H1 (cell line): ENCODE results near the gene TP53RK. TPM values are rescaled to one million over a fixed set of nuclear protein-coding genes. Genes with fewer than 3 reads are reported as not detected.

Experiments used
- CHD2 ChIP-seq: IDR thresholded peaks from 2 replicates; pipeline ENCODE4 v1.6.1; 2012; ENCODE audit warnings: low read length, improper control_type of control experiment
- FOSL1 ChIP-seq: IDR thresholded peaks from 2 replicates; pipeline ENCODE4 v1.6.1; 2011; ENCODE audit warnings: mild to moderate bottlenecking, low read depth, low read length, moderate library complexity; ENCODE audit not compliant: insufficient read depth
- GABPA ChIP-seq: IDR thresholded peaks from 2 replicates; pipeline ENCODE4 v1.6.1; 2011; ENCODE audit warnings: mild to moderate bottlenecking, low read length, moderate library complexity, borderline replicate concordance; ENCODE audit not compliant: insufficient read depth
- MAFK ChIP-seq: IDR thresholded peaks from 2 replicates; pipeline ENCODE4 v1.6.1; 2012; ENCODE audit warnings: low read depth, mild to moderate bottlenecking, improper control_type of control experiment, low read length
- NANOG ChIP-seq: IDR thresholded peaks from 2 replicates; pipeline ENCODE4 v1.6.1; 2011; ENCODE audit warnings: low read length, low read depth, mild to moderate bottlenecking, inconsistent platforms; ENCODE audit not compliant: insufficient read depth, poor library complexity, severe bottlenecking
- RXRA ChIP-seq: IDR thresholded peaks from 2 replicates; pipeline ENCODE4 v1.6.1; 2011; ENCODE audit warnings: low read depth, mild to moderate bottlenecking, low read length, moderate library complexity; ENCODE audit not compliant: insufficient read depth
- SIRT6 ChIP-seq: IDR thresholded peaks from one replicate; pipeline ENCODE4 v1.7.1; 2012; ENCODE audit warnings: low read length, inconsistent platforms
- ZNF274 ChIP-seq: IDR thresholded peaks from 2 replicates; pipeline ENCODE4 v1.7.0; 2012; ENCODE audit warnings: low read length, borderline replicate concordance; ENCODE audit errors: extremely low read depth
- polyA plus RNA-seq, 7 experiments: library from polyadenylated mRNA; depleted of rRNA in 3 of 7; stranded (reverse) in 5 of 7; unstranded in 2 of 7; fragments of >200 nt in 5 of 7; fragments of 200-250 nt in 2 of 7; gene quantifications; 1 replicate in 5 of 7; 2 replicates in 1 of 7; 4 replicates in 1 of 7; pipeline versions ENCODE4 v1.2.1 to v1.2.3, GENCODE V29; 2011 to 2013; ENCODE audit warnings: missing spikeins in 2 of 7, mixed read lengths in 2 of 7
- total RNA-seq: library from RNA; stranded (reverse); fragmentation: NEBNext Ultra II Directional; extraction: Animal tissue kit (Norgen Biotek cat#: 25700); gene quantifications from 2 replicates; pipeline ENCODE4 v1.2.1, GENCODE V29; 2021
- TF ChIP-seq, protein P1 (sequence below): fragments of 300-600 bp; sonication (generic); IDR thresholded peaks from 2 replicates; pipeline ENCODE4 v1.7.1; 2012; ENCODE audit warnings: low read length, moderate library complexity, mild to moderate bottlenecking, inconsistent platforms; ENCODE audit not compliant: insufficient replicate concordance
- TF ChIP-seq, protein P2 (sequence below): IDR thresholded peaks from 2 replicates; pipeline ENCODE4 v1.6.1; 2011; ENCODE audit warnings: low read depth, mild to moderate bottlenecking, low read length; ENCODE audit not compliant: insufficient read depth
- TF ChIP-seq, protein P3 (sequence below): IDR thresholded peaks from 2 replicates; pipeline ENCODE4 v1.6.1; 2012; ENCODE audit warnings: inconsistent platforms

The TP53RK gene
- total and polyA plus RNA-seq, 2 of the 8 experiments (the other 6 are each of a cell fraction or from before 2014, with no cell fraction given) = 8.5 to 16.3 TPM

DNA sequence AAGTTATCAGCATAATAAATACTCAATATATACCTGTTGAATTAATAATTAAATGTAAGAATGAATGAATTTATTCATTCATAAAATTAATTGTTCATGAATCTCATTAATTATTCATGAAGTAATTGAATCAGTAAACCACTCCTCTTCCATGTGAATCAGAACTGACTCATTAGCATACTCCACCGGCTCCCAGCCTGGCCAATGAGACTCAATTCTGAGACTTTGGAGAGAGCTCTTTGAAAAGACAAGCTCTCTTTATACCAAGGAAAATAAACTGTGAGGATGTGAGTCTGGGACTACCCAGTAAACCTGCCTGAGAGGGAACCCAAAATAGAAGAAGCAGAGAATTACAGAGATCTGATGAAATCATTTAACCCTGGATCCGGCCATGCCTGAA lies 11.8 kb upstream of the TP53RK start (continued):
- TF ChIP-seq, protein P1, sequence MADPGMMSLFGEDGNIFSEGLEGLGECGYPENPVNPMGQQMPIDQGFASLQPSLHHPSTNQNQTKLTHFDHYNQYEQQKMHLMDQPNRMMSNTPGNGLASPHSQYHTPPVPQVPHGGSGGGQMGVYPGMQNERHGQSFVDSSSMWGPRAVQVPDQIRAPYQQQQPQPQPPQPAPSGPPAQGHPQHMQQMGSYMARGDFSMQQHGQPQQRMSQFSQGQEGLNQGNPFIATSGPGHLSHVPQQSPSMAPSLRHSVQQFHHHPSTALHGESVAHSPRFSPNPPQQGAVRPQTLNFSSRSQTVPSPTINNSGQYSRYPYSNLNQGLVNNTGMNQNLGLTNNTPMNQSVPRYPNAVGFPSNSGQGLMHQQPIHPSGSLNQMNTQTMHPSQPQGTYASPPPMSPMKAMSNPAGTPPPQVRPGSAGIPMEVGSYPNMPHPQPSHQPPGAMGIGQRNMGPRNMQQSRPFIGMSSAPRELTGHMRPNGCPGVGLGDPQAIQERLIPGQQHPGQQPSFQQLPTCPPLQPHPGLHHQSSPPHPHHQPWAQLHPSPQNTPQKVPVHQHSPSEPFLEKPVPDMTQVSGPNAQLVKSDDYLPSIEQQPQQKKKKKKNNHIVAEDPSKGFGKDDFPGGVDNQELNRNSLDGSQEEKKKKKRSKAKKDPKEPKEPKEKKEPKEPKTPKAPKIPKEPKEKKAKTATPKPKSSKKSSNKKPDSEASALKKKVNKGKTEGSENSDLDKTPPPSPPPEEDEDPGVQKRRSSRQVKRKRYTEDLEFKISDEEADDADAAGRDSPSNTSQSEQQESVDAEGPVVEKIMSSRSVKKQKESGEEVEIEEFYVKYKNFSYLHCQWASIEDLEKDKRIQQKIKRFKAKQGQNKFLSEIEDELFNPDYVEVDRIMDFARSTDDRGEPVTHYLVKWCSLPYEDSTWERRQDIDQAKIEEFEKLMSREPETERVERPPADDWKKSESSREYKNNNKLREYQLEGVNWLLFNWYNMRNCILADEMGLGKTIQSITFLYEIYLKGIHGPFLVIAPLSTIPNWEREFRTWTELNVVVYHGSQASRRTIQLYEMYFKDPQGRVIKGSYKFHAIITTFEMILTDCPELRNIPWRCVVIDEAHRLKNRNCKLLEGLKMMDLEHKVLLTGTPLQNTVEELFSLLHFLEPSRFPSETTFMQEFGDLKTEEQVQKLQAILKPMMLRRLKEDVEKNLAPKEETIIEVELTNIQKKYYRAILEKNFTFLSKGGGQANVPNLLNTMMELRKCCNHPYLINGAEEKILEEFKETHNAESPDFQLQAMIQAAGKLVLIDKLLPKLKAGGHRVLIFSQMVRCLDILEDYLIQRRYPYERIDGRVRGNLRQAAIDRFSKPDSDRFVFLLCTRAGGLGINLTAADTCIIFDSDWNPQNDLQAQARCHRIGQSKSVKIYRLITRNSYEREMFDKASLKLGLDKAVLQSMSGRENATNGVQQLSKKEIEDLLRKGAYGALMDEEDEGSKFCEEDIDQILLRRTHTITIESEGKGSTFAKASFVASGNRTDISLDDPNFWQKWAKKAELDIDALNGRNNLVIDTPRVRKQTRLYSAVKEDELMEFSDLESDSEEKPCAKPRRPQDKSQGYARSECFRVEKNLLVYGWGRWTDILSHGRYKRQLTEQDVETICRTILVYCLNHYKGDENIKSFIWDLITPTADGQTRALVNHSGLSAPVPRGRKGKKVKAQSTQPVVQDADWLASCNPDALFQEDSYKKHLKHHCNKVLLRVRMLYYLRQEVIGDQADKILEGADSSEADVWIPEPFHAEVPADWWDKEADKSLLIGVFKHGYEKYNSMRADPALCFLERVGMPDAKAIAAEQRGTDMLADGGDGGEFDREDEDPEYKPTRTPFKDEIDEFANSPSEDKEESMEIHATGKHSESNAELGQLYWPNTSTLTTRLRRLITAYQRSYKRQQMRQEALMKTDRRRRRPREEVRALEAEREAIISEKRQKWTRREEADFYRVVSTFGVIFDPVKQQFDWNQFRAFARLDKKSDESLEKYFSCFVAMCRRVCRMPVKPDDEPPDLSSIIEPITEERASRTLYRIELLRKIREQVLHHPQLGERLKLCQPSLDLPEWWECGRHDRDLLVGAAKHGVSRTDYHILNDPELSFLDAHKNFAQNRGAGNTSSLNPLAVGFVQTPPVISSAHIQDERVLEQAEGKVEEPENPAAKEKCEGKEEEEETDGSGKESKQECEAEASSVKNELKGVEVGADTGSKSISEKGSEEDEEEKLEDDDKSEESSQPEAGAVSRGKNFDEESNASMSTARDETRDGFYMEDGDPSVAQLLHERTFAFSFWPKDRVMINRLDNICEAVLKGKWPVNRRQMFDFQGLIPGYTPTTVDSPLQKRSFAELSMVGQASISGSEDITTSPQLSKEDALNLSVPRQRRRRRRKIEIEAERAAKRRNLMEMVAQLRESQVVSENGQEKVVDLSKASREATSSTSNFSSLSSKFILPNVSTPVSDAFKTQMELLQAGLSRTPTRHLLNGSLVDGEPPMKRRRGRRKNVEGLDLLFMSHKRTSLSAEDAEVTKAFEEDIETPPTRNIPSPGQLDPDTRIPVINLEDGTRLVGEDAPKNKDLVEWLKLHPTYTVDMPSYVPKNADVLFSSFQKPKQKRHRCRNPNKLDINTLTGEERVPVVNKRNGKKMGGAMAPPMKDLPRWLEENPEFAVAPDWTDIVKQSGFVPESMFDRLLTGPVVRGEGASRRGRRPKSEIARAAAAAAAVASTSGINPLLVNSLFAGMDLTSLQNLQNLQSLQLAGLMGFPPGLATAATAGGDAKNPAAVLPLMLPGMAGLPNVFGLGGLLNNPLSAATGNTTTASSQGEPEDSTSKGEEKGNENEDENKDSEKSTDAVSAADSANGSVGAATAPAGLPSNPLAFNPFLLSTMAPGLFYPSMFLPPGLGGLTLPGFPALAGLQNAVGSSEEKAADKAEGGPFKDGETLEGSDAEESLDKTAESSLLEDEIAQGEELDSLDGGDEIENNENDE = no peak
- TF ChIP-seq MAFK (no peak), ZNF274 (no peak), NANOG (no peak), GABPA (no peak), RXRA (no peak), CHD2 (no peak), FOSL1 (no peak), SIRT6 (no peak)
- TF ChIP-seq, protein P2, sequence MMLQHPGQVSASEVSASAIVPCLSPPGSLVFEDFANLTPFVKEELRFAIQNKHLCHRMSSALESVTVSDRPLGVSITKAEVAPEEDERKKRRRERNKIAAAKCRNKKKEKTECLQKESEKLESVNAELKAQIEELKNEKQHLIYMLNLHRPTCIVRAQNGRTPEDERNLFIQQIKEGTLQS = no peak
- TF ChIP-seq, protein P3, sequence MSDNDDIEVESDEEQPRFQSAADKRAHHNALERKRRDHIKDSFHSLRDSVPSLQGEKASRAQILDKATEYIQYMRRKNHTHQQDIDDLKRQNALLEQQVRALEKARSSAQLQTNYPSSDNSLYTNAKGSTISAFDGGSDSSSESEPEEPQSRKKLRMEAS = no peak
